ENCODE data around the gene C8G.

DNA sequence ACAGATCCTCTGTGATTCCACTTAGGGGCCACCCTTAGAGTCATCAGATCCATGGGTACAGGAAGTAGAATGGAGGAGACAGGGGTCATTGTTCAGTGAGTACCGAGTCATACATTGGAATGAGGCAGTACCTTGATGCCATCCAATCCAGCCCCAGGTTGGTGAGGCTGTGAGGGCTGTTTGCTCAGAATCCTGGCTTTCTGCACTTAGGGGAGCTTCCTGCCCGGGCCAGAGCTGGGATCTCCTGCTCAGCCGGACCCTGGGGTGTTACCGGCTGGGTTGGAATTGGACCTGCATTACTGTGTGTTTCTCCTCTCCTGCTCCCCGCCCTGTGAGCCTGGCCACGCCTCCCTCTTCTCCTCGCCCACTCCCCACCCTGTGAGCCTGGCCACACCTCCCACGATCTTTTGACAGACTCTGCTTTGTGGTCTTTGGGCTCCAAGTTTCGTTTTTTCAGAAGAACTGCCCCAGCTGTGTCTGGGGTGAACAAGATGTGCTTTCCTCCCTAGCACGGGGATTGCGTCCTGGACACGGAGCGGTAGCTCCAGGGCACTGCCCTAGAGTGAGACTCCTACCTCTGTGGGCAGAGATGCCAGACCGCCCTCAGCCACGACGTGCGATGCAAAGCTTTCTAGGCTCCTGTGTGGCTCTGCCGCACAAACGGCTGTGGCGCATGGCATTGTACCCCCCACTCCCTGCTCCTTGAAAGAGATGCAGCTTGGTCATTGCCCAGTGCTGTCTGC lies 43.4 kb upstream of the C8G start:
- no peak for TF ChIP-seq GATA1 (IDR thresholded peaks at IDR 0.05; ENCODE audit: low read depth, low read length)
- TF ChIP-seq POLR2A (IDR thresholded peaks at IDR 0.05; ENCODE audit: low read length): no peak

Data from erythroblast (primary cell).